DOHH2 (cell line): ENCODE data around the gene RAB8A.

ENCODE experiments used
- CTCF ChIP-seq: fragments of 200-600 bp; sonication (generic); IDR thresholded peaks from one replicate; pipeline ENCODE4 v1.5.1; 2014; ENCODE audit warnings: antibody characterized with exemption, mild to moderate bottlenecking, low read depth, low read length; ENCODE audit not compliant: poor library complexity, severe bottlenecking
- EZH2phosphoT487 ChIP-seq: fragments of 200-600 bp; sonication (generic); IDR thresholded peaks from 2 replicates; pipeline ENCODE4 v1.6.1; 2017; ENCODE audit warnings: borderline replicate concordance, mild to moderate bottlenecking, antibody characterized with exemption, low read length, moderate library complexity, mixed read lengths

GRCh38 chr19:16180611-16181010 lies 68.9 kb downstream of the RAB8A start:
- TF ChIP-seq CTCF = no peak
- TF ChIP-seq EZH2phosphoT487 = no peak
